K562 (cell line): Measurements from ENCODE around the gene WDR46. TPM values are rescaled to one million over a fixed set of nuclear protein-coding genes. Genes with fewer than 3 reads are reported as not detected.

Experiments
- E2F6 ChIP-seq, 2 experiments: IDR thresholded peaks; 2 replicates each; pipeline ENCODE4 v1.6.1; 2011; ENCODE audit warnings: borderline replicate concordance in 1 of 2, control low read depth in 1 of 2, low read depth in 1 of 2, low read length in 1 of 2, mild to moderate bottlenecking in 1 of 2, mixed read lengths in 1 of 2, moderate library complexity in 1 of 2; ENCODE audit not compliant: insufficient read depth in 1 of 2, insufficient read length in 1 of 2, poor library complexity in 1 of 2, severe bottlenecking in 1 of 2; ENCODE audit errors: extremely low read depth in 1 of 2
- E2F8 ChIP-seq: fragments of 450-650 bp; IDR thresholded peaks from 2 replicates; pipeline ENCODE4 v1.7.1; 2018; ENCODE audit warnings: mild to moderate bottlenecking, low read depth; ENCODE audit not compliant: partially characterized antibody
- HLTF ChIP-seq: fragments of 450-650 bp; IDR thresholded peaks from 2 replicates; pipeline ENCODE4 v1.6.1; 2016
- HNRNPH1 ChIP-seq: fragments of 200-400 bp; formaldehyde crosslinking; optimal IDR thresholded peaks from 2 replicates; pipeline ENCODE3; 2017; ENCODE audit warnings: low read depth, mild to moderate bottlenecking, low read length, moderate library complexity
- KAT8 ChIP-seq: fragments of 450-650 bp; IDR thresholded peaks from 2 replicates; pipeline ENCODE4 v1.6.1; 2016; ENCODE audit warnings: low read depth, mild to moderate bottlenecking
- LARP7 ChIP-seq: fragments of 450-650 bp; IDR thresholded peaks from 2 replicates; pipeline ENCODE4 v1.6.1; 2016
- POLR2G ChIP-seq: fragments of 200-400 bp; formaldehyde crosslinking; IDR thresholded peaks from 2 replicates; pipeline ENCODE4 v1.6.1; 2017; ENCODE audit warnings: low read depth, mild to moderate bottlenecking, antibody characterized with exemption, low read length, moderate library complexity
- RERE ChIP-seq: sonication (generic); formaldehyde crosslinking; IDR thresholded peaks from 2 replicates; pipeline ENCODE4 v1.8.0; 2023; ENCODE audit warnings: missing genetic modification reagents, mild to moderate bottlenecking, borderline replicate concordance
- SIN3B ChIP-seq: fragments of 450-650 bp; IDR thresholded peaks from 2 replicates; pipeline ENCODE4 v1.6.1; 2017; ENCODE audit warnings: low read depth, mild to moderate bottlenecking, moderate library complexity
- STAT5A ChIP-seq: IDR thresholded peaks from 2 replicates; pipeline ENCODE4 v1.6.1; 2012; ENCODE audit warnings: low read length, inconsistent platforms, borderline replicate concordance
- TEAD1 ChIP-seq, 2 experiments: fragments of 450-650 bp in 1 of 2; sonication (generic) in 1 of 2; formaldehyde crosslinking; IDR thresholded peaks; 2 replicates each; pipeline versions ENCODE4 v1.4.0 to v1.8.0; 2020 to 2022; ENCODE audit warnings: mild to moderate bottlenecking in 2 of 2, missing genetic modification reagents in 1 of 2
- TFE3 ChIP-seq: fragments of 450-650 bp; formaldehyde crosslinking; IDR thresholded peaks from 2 replicates; pipeline ENCODE4 v1.4.0; 2020; ENCODE audit warnings: mild to moderate bottlenecking, mixed read lengths
- U2AF2 ChIP-seq: fragments of 200-400 bp; formaldehyde crosslinking; optimal IDR thresholded peaks from 2 replicates; pipeline ENCODE3; 2017; ENCODE audit warnings: low read depth, mild to moderate bottlenecking, low read length
- WHSC1 ChIP-seq: IDR thresholded peaks from one replicate; pipeline ENCODE4 v1.6.1; 2012; ENCODE audit warnings: low read length, control low read depth, inconsistent platforms
- ZNF184 ChIP-seq: sonication (generic); formaldehyde crosslinking; IDR thresholded peaks from 2 replicates; pipeline ENCODE4 v1.5.0; 2020; ENCODE audit warnings: missing genetic modification reagents
- ZNF551 ChIP-seq: fragments of 250-450 bp; sonication (Bioruptor Pico); IDR thresholded peaks from 2 replicates; pipeline ENCODE4 v1.5.0; 2021; ENCODE audit warnings: mild to moderate bottlenecking, moderate library complexity
- polyA plus RNA-seq, 8 experiments: library from polyadenylated mRNA; depleted of rRNA in 4 of 8; stranded (reverse) in 5 of 8; unstranded in 3 of 8; fragments of >200 nt; fragmentation: Nextera tagmentation in 2 of 8; fragmentation: Illumina TruSeq in 1 of 8; extraction: Ambion mirVana in 2 of 8; extraction: Trizol in 1 of 8; gene quantifications; 2 replicates each; pipeline versions ENCODE4 v1.2.1 to v1.2.3, GENCODE V29; 2011 to 2014; ENCODE audit warnings: inconsistent platforms in 1 of 8, missing spikeins in 1 of 8
- total RNA-seq, 7 experiments: library from RNA; depleted of rRNA in 6 of 7; stranded (reverse); fragments of >200 nt in 6 of 7; fragmentation: Illumina TruSeq in 2 of 7; extraction: Trizol in 2 of 7; gene quantifications; 2 replicates each; pipeline versions ENCODE4 v1.2.1 to v1.2.3, GENCODE V29; 2011 to 2021; ENCODE audit warnings: low replicate concordance in 1 of 7

Gene WDR46
- total and polyA plus RNA-seq, 9 of the 15 experiments (the other 6 are each of a cell fraction or from before 2014, with no cell fraction given): 8.9 to 146 (median 93.1) TPM

- TF ChIP-seq E2F6 (IDR thresholded peaks at IDR 0.05; ENCODE audit: borderline replicate concordance in 1 of 2, extremely low read depth in 1 of 2, insufficient read depth in 1 of 2, insufficient read length in 1 of 2, low read depth in 1 of 2, low read length in 1 of 2, poor library complexity in 1 of 2, severe bottlenecking in 1 of 2) (peak in 1 of 2 experiments; percentile 23), TEAD1 (CRISPR knock-in tag; IDR thresholded peaks at IDR 0.05) (peak; percentile 67 to 69; a peak in 2 of 4 replicates), E2F8 (peak; percentile 96), SIN3B (peak; percentile 96), HLTF (0 out of 2 replicates have a peak, but pooled peaks have one; percentile 46), WHSC1 (no peak), RERE (CRISPR knock-in tag) (no peak), ZNF184 (no peak), KAT8 (0 out of 2 replicates have a peak, but pooled peaks have one; percentile 18), U2AF2 (no peak), HNRNPH1 (no peak), ZNF551 (no peak), STAT5A (peak; percentile 5; the same call in 1 of the 2 replicates), POLR2G (peak; percentile 98), LARP7 (no peak), TFE3 (CRISPR knock-in tag) (peak; percentile 18; the same call in 1 of the 2 replicates)
These were observed 17.4 kb downstream of the WDR46 start, which contains the start of the genes RPS18 and VPS52 (continued) for GRCh38 chr6:33271468-33272274.
